LNCaP clone FGC (cell line): ENCODE results near the gene OSTF1.

ENCODE experiments used
- DNase-seq: peaks from one replicate; pipeline ENCODE4 v3.0.0-alpha.2; 2011; ENCODE audit warnings: low read depth
- H3K4me3 ChIP-seq: 2 replicates; pipeline ENCODE4 v1.5.1; 2011; ENCODE audit warnings: mild to moderate bottlenecking, low read depth, low read length, control low read depth
- TF ChIP-seq, protein P1 (sequence below): IDR thresholded peaks from 2 replicates; pipeline ENCODE4 v1.5.1; 2012; ENCODE audit warnings: mild to moderate bottlenecking; ENCODE audit not compliant: control insufficient read depth, insufficient read depth; ENCODE audit errors: extremely low read depth

Gene OSTF1

DNA sequence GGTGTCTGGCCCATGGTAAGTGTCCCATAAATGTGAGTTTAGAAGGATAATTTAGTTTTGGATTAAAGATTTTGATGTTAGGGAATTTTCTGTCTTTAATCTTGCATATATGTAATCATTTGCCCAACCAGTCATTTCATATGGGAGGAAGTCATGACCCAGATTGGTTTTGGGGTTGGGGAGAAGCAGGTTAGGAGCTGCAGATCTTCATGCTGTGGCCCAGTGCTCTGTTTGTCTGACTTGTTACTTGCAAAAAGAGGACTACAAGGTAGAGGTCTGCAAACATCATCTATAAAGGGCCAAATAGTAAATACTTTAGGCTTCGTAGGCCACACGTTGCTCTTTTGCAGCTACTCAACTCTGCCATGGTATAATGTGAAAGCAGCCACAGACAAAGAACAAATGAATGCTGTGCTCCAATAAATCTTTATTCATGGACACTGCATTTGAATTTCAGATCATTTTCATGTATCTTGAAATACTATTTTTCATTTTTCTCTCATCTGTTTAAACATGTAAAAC lies 16.8 kb downstream of the OSTF1 start:
- TF ChIP-seq, protein P1, sequence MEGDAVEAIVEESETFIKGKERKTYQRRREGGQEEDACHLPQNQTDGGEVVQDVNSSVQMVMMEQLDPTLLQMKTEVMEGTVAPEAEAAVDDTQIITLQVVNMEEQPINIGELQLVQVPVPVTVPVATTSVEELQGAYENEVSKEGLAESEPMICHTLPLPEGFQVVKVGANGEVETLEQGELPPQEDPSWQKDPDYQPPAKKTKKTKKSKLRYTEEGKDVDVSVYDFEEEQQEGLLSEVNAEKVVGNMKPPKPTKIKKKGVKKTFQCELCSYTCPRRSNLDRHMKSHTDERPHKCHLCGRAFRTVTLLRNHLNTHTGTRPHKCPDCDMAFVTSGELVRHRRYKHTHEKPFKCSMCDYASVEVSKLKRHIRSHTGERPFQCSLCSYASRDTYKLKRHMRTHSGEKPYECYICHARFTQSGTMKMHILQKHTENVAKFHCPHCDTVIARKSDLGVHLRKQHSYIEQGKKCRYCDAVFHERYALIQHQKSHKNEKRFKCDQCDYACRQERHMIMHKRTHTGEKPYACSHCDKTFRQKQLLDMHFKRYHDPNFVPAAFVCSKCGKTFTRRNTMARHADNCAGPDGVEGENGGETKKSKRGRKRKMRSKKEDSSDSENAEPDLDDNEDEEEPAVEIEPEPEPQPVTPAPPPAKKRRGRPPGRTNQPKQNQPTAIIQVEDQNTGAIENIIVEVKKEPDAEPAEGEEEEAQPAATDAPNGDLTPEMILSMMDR = no peak
- no peak for DNase-seq
- H3K4me3 ChIP-seq = no peak overlapping the region

DNA sequence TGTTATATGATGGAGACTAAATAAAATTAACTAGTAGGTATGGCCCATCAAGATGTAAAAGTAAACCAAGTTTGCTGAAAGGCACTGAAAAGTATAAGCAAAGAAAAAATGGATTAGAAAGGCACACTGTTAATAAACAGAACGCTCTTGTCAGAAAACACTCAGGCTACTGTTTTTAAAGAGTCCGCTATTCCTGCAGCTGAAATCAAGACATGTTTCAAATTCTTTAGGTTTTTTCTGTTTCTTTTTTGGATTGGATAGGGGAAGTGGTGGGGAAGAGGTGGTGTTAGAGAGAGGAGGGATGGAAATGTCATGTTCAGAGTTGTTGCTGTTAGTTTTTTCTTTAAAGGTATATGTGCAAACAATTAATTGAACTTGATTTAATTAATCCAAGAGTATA lies 17.5 kb downstream of the OSTF1 start:
- no peak overlapping the region for H3K4me3 ChIP-seq
- TF ChIP-seq, protein P1 = no peak
- no peak for DNase-seq

GRCh38 chr9:75106857-75107256 lies 18.5 kb downstream of the OSTF1 start:
- H3K4me3 ChIP-seq = no peak overlapping the region
- TF ChIP-seq, protein P1 = no peak
- no peak for DNase-seq

DNA sequence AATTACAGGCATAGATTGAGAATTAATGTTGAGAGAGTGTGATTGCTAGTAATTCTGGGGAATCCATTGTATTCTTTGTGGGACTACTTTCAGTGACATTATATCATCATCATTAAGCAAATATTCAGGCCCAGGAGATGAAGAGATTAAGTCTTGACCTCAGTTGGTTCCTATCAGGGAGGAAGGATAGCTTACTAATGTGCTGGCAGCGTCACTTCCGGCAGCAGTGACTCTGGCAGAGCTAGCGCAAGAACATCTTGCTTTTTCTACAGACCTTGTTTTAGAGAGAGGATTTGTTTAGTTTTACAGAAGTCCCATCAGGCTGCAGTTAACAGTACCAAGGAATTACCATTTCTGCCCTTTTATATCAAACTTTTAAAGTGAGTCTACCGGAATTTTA lies 20.3 kb downstream of the OSTF1 start:
- TF ChIP-seq, protein P1 = no peak
- DNase-seq = no peak
- no peak overlapping the region for H3K4me3 ChIP-seq

GRCh38 chr9:75109210-75109839 lies 21.0 kb downstream of the OSTF1 start:
- no peak for DNase-seq
- TF ChIP-seq, protein P1 = no peak
- H3K4me3 ChIP-seq = no peak overlapping the region

DNA sequence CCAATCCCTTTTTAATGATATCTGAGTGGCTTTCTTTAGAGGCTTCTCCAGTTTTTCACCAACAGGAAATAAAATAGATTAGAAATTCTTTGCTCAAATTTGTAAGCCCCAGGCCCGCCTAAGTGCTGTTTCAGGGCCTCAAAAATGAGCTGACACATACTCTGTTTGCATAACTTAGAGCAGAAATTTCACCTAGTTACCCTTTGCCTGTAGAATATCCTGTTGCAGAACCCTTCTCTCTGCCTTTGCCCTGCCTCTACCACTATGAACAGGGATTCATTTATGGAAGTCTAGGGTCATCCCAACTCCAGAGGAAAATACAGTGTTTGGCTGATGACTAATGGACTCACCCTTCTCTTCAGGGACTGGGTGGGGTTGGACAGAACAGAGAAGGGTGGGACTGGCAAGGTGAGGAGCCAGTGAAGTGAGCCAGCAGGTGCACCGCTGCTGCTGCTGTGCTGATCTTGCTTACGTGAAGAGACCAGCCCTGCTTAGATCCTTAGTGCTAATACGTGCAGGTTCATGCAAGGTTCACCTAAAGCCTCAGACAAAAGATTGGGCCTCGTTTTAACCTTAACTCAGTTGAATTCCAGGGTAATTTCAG lies 22.8 kb downstream of the OSTF1 start:
- TF ChIP-seq, protein P1 = no peak
- no peak for DNase-seq
- H3K4me3 ChIP-seq = no peak overlapping the region

GRCh38 chr9:75112789-75113188 lies 24.5 kb downstream of the OSTF1 start:
- H3K4me3 ChIP-seq = no peak overlapping the region
- DNase-seq = no peak
- TF ChIP-seq, protein P1 = no peak
